GM18861 (cell line): ENCODE measurements around the gene LRCOL1.

Experiments
- ATAC-seq: cut with Tn5 transposase; IDR thresholded peaks from one replicate; pipeline ENCODE4 v1.9.1; 2021; ENCODE audit not compliant: unreplicated experiment

Gene LRCOL1

GRCh38 chr12:132637811-132638210, 27.4 kb upstream of the LRCOL1 start:
- no peak for ATAC-seq

GRCh38 chr12:132635076-132635955, 24.9 kb upstream of the LRCOL1 start:
- no peak for ATAC-seq

- no peak for ATAC-seq
Observed at GRCh38 chr12:132634411-132634990, 24.1 kb upstream of the LRCOL1 start.

- no peak for ATAC-seq
Observed at GRCh38 chr12:132633901-132634300, 23.5 kb upstream of the LRCOL1 start.

- no peak for ATAC-seq
Observed at GRCh38 chr12:132633398-132633797, 23.0 kb upstream of the LRCOL1 start.

GRCh38 chr12:132632521-132633228, 22.3 kb upstream of the LRCOL1 start:
- no peak for ATAC-seq

GRCh38 chr12:132631666-132632065, 21.3 kb upstream of the LRCOL1 start:
- no peak for ATAC-seq

- ATAC-seq = no peak
Observed at GRCh38 chr12:132630672-132631071, 20.3 kb upstream of the LRCOL1 start.

- no peak for ATAC-seq
Observed at GRCh38 chr12:132629330-132629729, 18.9 kb upstream of the LRCOL1 start.

- ATAC-seq = no peak
Observed at GRCh38 chr12:132625731-132626430, 15.5 kb upstream of the LRCOL1 start.

GRCh38 chr12:132624910-132625630, 14.7 kb upstream of the LRCOL1 start:
- ATAC-seq = no peak

- no peak for ATAC-seq
Observed at GRCh38 chr12:132624186-132624855, 13.9 kb upstream of the LRCOL1 start.

- ATAC-seq = no peak
Observed at GRCh38 chr12:132623072-132623869, 12.9 kb upstream of the LRCOL1 start.

- ATAC-seq = no peak
Observed at GRCh38 chr12:132622437-132623071, 12.2 kb upstream of the LRCOL1 start.

GRCh38 chr12:132621657-132622435, 11.5 kb upstream of the LRCOL1 start:
- no peak for ATAC-seq

GRCh38 chr12:132620899-132621656, 10.7 kb upstream of the LRCOL1 start:
- no peak for ATAC-seq
